Measurements from ENCODE around the gene MYG1.

GRCh38 chr12:53287741-53288216, 11.7 kb upstream of the MYG1 start:
- TF ChIP-seq CTCF (IDR thresholded peaks at IDR 0.05) (peak; percentile 59 to 78 (median 64)), EP300 (IDR thresholded peaks at IDR 0.05) (no peak), POLR2AphosphoS5 (IDR thresholded peaks at IDR 0.05) (peak in 1 of 2 donors; percentile 27)
